Smooth muscle cell (in vitro differentiated cells): ENCODE data around the gene JAKMIP2. TPM values are rescaled to one million over a fixed set of nuclear protein-coding genes. Genes with fewer than 3 reads are reported as not detected.

ENCODE experiments used
- DNase-seq: peaks from one replicate; lab custom pipeline; 2025; ENCODE audit not compliant: unreplicated experiment; lab: John Stamatoyannopoulos, UW
- H2AFZ ChIP-seq: fragments of 200-600 bp; sonication (generic); 2 replicates; pipeline ENCODE4 v1.6.0; 2016; ENCODE audit warnings: antibody characterized with exemption, low read depth, mild to moderate bottlenecking
- H3F3A ChIP-seq: fragments of 200-600 bp; sonication (generic); 2 replicates; pipeline ENCODE4 v1.6.0; 2017; ENCODE audit warnings: antibody characterized with exemption, low read depth
- H3K27ac ChIP-seq: fragments of 200-600 bp; sonication (generic); 2 replicates; pipeline ENCODE4 v1.5.1; 2016; ENCODE audit warnings: low read depth, mild to moderate bottlenecking
- H3K27me3 ChIP-seq: fragments of 200-600 bp; sonication (generic); 2 replicates; pipeline ENCODE4 v1.6.1; 2016; ENCODE audit warnings: low read depth, mild to moderate bottlenecking
- H3K36me3 ChIP-seq: fragments of 200-600 bp; sonication (generic); 2 replicates; pipeline ENCODE4 v1.5.1; 2016; ENCODE audit warnings: low read depth
- H3K4me1 ChIP-seq: fragments of 200-600 bp; sonication (generic); 2 replicates; pipeline ENCODE4 v1.5.1; 2016; ENCODE audit warnings: low read depth
- H3K4me2 ChIP-seq: fragments of 200-600 bp; sonication (generic); 2 replicates; pipeline ENCODE4 v1.6.0; 2016; ENCODE audit warnings: mild to moderate bottlenecking
- H3K4me3 ChIP-seq: fragments of 200-600 bp; sonication (generic); 2 replicates; pipeline ENCODE4 v1.5.1; 2016; ENCODE audit warnings: mild to moderate bottlenecking
- H3K79me2 ChIP-seq: fragments of 200-600 bp; sonication (generic); 2 replicates; pipeline ENCODE4 v1.6.0; 2016; ENCODE audit warnings: low read depth, mild to moderate bottlenecking
- H3K9ac ChIP-seq: fragments of 200-600 bp; sonication (generic); 2 replicates; pipeline ENCODE4 v1.6.0; 2016; ENCODE audit warnings: low read depth
- H3K9me3 ChIP-seq: fragments of 200-600 bp; sonication (generic); replicated peaks from 2 replicates; pipeline ENCODE4 v1.5.1; 2016; ENCODE audit warnings: low read depth
- H4K20me1 ChIP-seq: fragments of 200-600 bp; sonication (generic); 2 replicates; pipeline ENCODE4 v1.6.0; 2016; ENCODE audit warnings: low read depth
- WGBS: methylation state at CpG from one replicate; pipeline ENCODE4 v1.1.7; 2016; ENCODE audit warnings: low lambda C conversion rate; 5-methylcytosine and 5-hydroxymethylcytosine counted together
- polyA plus RNA-seq: library from polyadenylated mRNA; unstranded; fragments of >200 nt; fragmentation: Nextera tagmentation; extraction: Ambion mirVana; gene quantifications from 2 replicates; pipeline ENCODE4 v1.2.1, GENCODE V29; 2016
- total RNA-seq: library from RNA; depleted of rRNA; stranded (reverse); fragments of >200 nt; gene quantifications from 2 replicates; pipeline ENCODE4 v1.2.3, GENCODE V29; 2014
- TF ChIP-seq, protein P1 (sequence below): fragments of 200-600 bp; sonication (generic); IDR thresholded peaks from 2 replicates; pipeline ENCODE4 v1.5.1; 2017; ENCODE audit warnings: borderline replicate concordance, mild to moderate bottlenecking, antibody characterized with exemption; ENCODE audit not compliant: insufficient read depth, poor library complexity, severe bottlenecking

Gene JAKMIP2
- total and polyA plus RNA-seq, 2 experiments from 2014 or later: 2.9 to 7.6 TPM

DNA sequence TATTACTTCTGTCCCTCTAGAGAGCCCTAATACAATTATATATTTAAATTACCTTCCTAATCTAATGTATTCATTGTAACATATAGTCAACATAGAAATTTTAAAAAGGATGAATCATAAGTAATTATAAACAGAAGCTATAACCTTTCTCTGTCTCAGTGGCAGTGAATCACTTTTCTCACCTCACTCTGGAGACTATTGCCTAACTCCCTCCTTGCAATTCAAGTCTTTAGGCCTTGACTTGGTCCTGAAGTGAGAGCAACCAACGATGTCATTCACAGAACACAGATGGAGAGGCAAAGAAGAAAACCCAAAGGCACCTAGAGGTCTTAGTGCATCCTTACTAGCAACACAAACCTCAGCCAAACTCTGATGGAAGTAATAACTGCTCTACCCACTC lies 139.4 kb downstream of the JAKMIP2 start:
- DNase-seq: no peak

DNA sequence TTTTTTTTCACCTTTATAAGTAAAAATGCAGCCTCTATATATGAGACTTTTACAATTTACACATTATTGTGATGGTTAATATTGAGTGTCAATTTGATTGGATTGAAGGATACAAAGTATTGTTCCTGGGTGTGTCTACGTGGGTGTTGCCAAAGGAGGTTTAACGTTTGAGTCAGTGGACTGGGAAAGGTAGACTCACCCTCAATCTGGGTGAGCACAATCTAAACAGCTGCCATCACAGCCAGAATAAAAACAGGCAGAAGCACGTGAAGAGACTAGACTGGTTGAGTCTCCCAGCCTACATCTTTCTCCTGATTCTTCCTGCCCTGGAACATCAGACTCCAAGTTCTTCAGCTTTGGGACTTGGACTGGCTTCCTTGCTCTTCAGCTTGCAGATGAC lies 139.9 kb downstream of the JAKMIP2 start:
- WGBS: 94% methylated on average over 3 of the region's 3 CpGs
- Histone ChIP-seq H3K4me1 (no peaks in the 10 kb centered on the region), H3K27me3 (no peaks in the 10 kb centered on the region), H4K20me1 (no peaks in the 10 kb centered on the region), H3K36me3 (no peaks in the 10 kb centered on the region), H2AFZ (no peak overlapping the region), H3K9me3 (no peaks in the 10 kb centered on the region), H3K4me2 (no peak overlapping the region), H3K79me2 (no peaks in the 10 kb centered on the region), H3K4me3 (no peak overlapping the region), H3K9ac (no peak overlapping the region), H3K27ac (no peak overlapping the region), H3F3A (no peaks in the 10 kb centered on the region)
- TF ChIP-seq, protein P1, sequence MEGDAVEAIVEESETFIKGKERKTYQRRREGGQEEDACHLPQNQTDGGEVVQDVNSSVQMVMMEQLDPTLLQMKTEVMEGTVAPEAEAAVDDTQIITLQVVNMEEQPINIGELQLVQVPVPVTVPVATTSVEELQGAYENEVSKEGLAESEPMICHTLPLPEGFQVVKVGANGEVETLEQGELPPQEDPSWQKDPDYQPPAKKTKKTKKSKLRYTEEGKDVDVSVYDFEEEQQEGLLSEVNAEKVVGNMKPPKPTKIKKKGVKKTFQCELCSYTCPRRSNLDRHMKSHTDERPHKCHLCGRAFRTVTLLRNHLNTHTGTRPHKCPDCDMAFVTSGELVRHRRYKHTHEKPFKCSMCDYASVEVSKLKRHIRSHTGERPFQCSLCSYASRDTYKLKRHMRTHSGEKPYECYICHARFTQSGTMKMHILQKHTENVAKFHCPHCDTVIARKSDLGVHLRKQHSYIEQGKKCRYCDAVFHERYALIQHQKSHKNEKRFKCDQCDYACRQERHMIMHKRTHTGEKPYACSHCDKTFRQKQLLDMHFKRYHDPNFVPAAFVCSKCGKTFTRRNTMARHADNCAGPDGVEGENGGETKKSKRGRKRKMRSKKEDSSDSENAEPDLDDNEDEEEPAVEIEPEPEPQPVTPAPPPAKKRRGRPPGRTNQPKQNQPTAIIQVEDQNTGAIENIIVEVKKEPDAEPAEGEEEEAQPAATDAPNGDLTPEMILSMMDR: no peak
- DNase-seq: no peak

More for the DNA sequence above, 139.4 kb downstream of the JAKMIP2 start:
- H3K9me3 ChIP-seq: no peaks in the 10 kb centered on the region
- TF ChIP-seq, protein P1: no peak
- no peak overlapping the region for H3K9ac ChIP-seq
- no peaks in the 10 kb centered on the region for H4K20me1 ChIP-seq
- no peaks in the 10 kb centered on the region for H3F3A ChIP-seq
- H3K4me3 ChIP-seq: no peak overlapping the region
- no peaks in the 10 kb centered on the region for H3K36me3 ChIP-seq
- 81% methylated on average over 1 of the region's 1 CpG for WGBS
- no peaks in the 10 kb centered on the region for H3K4me1 ChIP-seq
- H3K4me2 ChIP-seq: no peak overlapping the region
- no peak overlapping the region for H2AFZ ChIP-seq
- H3K27ac ChIP-seq: no peak overlapping the region
- H3K27me3 ChIP-seq: no peaks in the 10 kb centered on the region
- H3K79me2 ChIP-seq: no peaks in the 10 kb centered on the region

DNA sequence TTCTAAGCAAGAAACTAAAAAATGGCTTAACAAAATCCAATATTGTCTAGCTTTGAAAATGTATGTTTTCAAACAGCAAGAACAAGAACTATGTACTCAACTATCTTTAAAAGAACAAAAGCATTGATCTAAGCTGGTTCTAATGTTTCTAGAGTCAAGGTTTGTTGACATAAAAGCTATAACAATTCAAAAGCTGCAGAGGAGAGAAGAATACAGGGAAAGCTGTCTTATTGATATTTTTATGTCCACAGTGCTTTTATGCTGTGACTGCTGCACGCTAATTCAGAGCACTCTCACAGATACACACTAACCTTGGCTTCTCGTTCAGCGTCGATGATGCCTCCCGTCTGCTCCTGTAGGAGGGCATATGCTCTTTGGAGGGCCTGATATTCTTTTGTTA lies 143.2 kb downstream of the JAKMIP2 start:
- Histone ChIP-seq H3K9ac (no peak overlapping the region), H2AFZ (no peak overlapping the region), H3K9me3 (no peaks in the 10 kb centered on the region), H3K4me2 (no peak overlapping the region), H3K36me3 (no peaks in the 10 kb centered on the region), H3F3A (no peaks in the 10 kb centered on the region), H3K27me3 (no peaks in the 10 kb centered on the region), H3K79me2 (no peaks in the 10 kb centered on the region), H3K4me3 (no peak overlapping the region), H3K27ac (no peak overlapping the region), H4K20me1 (no peaks in the 10 kb centered on the region), H3K4me1 (no peaks in the 10 kb centered on the region)
- TF ChIP-seq, protein P1: no peak
- 94% methylated on average over 5 of the region's 5 CpGs for WGBS
- DNase-seq: no peak

DNA sequence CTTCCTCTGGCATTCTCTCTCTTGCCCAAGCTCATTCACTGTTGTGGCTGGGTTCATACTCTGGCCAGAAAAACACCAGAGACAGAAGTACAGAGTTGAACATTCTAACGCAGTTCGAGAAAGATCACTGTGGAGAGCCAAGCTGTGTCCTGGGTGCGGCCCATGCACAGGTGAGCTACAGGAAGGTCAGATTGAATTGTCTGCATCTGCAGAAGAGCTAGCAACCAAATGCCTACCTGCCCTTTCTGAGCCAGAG lies 145.9 kb downstream of the JAKMIP2 start:
- Histone ChIP-seq H3K4me2 (no peak overlapping the region), H3K4me3 (no peak overlapping the region), H3K4me1 (no peaks in the 10 kb centered on the region), H3K27ac (no peak overlapping the region), H3K27me3 (no peaks in the 10 kb centered on the region), H3K79me2 (no peaks in the 10 kb centered on the region), H3K9me3 (no peaks in the 10 kb centered on the region), H3K9ac (no peak overlapping the region), H2AFZ (no peak overlapping the region), H3K36me3 (no peaks in the 10 kb centered on the region), H3F3A (no peaks in the 10 kb centered on the region), H4K20me1 (no peaks in the 10 kb centered on the region)
- 98% methylated on average over 3 of the region's 3 CpGs for WGBS
- TF ChIP-seq, protein P1: no peak
- no peak for DNase-seq
